ENCODE results near the gene USH2A. TPM values are rescaled to one million over a fixed set of nuclear protein-coding genes. Genes with fewer than 3 reads are reported as not detected.

The USH2A gene
- total RNA-seq, 2 experiments from 2014 or later = not detected

GRCh38 chr1:216448011-216448510, 24.8 kb upstream of the USH2A start:
- ChIA-PET CTCF (no interaction called here), POLR2A (no interaction called here)
- Mint-ChIP-seq H3K36me3 (ENCODE audit: low read depth) (no peaks in the 10 kb centered on the region), H3K4me3 (no peak overlapping the region), H3K4me1 (ENCODE audit: low read depth) (no peaks in the 10 kb centered on the region), H3K27me3 (ENCODE audit: low read depth) (no peaks in the 10 kb centered on the region), H3K9me3 (ENCODE audit: insufficient read depth) (peaks cover 4% of the 10 kb centered on the region), H3K27ac (no peak overlapping the region)
- no peak for DNase-seq
- ATAC-seq = no peak

GRCh38 chr1:216437603-216438002, 14.4 kb upstream of the USH2A start:
- Mint-ChIP-seq H3K4me3 (no peak overlapping the region), H3K27ac (no peak overlapping the region), H3K27me3 (ENCODE audit: low read depth) (no peaks in the 10 kb centered on the region), H3K4me1 (ENCODE audit: low read depth) (no peaks in the 10 kb centered on the region), H3K36me3 (ENCODE audit: low read depth) (no peaks in the 10 kb centered on the region), H3K9me3 (ENCODE audit: insufficient read depth) (no peaks in the 10 kb centered on the region)
- no peak for ATAC-seq
- ChIA-PET CTCF (no interaction called here), POLR2A (no interaction called here)
- DNase-seq = no peak

GRCh38 chr1:216434232-216434631, 11.0 kb upstream of the USH2A start:
- H3K36me3 Mint-ChIP-seq (ENCODE audit: low read depth) = no peaks in the 10 kb centered on the region
- DNase-seq = no peak
- H3K9me3 Mint-ChIP-seq (ENCODE audit: insufficient read depth) = no peaks in the 10 kb centered on the region
- ChIA-PET CTCF (no interaction called here), POLR2A (no interaction called here)
- H3K4me3 Mint-ChIP-seq = no peak overlapping the region
- no peaks in the 10 kb centered on the region for H3K27me3 Mint-ChIP-seq (ENCODE audit: low read depth)
- H3K4me1 Mint-ChIP-seq (ENCODE audit: low read depth) = no peaks in the 10 kb centered on the region
- no peak overlapping the region for H3K27ac Mint-ChIP-seq
- no peak for ATAC-seq

GRCh38 chr1:216433175-216433574, 9.9 kb upstream of the USH2A start:
- ATAC-seq (no peak), DNase-seq (no peak)
- Mint-ChIP-seq H3K9me3 (ENCODE audit: insufficient read depth) (no peaks in the 10 kb centered on the region), H3K36me3 (ENCODE audit: low read depth) (no peaks in the 10 kb centered on the region), H3K4me1 (ENCODE audit: low read depth) (no peaks in the 10 kb centered on the region), H3K4me3 (no peak overlapping the region), H3K27ac (no peak overlapping the region), H3K27me3 (ENCODE audit: low read depth) (no peaks in the 10 kb centered on the region)
- CTCF ChIA-PET = no interaction called here
- POLR2A ChIA-PET = no interaction called here

GRCh38 chr1:216430744-216431143, 7.5 kb upstream of the USH2A start:
- Mint-ChIP-seq H3K4me1 (ENCODE audit: low read depth) (no peaks in the 10 kb centered on the region), H3K36me3 (ENCODE audit: low read depth) (no peaks in the 10 kb centered on the region), H3K27ac (no peak overlapping the region), H3K9me3 (ENCODE audit: insufficient read depth) (no peaks in the 10 kb centered on the region), H3K27me3 (ENCODE audit: low read depth) (no peaks in the 10 kb centered on the region), H3K4me3 (no peak overlapping the region)
- DNase-seq (no peak), ATAC-seq (no peak)
- ChIA-PET CTCF (no interaction called here), POLR2A (no interaction called here)

GRCh38 chr1:216425577-216425976, 2.3 kb upstream of the USH2A start:
- no peak for ATAC-seq
- Mint-ChIP-seq H3K27me3 (ENCODE audit: low read depth) (no peaks in the 10 kb centered on the region), H3K4me3 (no peak overlapping the region), H3K27ac (no peak overlapping the region), H3K36me3 (ENCODE audit: low read depth) (no peaks in the 10 kb centered on the region), H3K4me1 (ENCODE audit: low read depth) (no peaks in the 10 kb centered on the region), H3K9me3 (ENCODE audit: insufficient read depth) (no peaks in the 10 kb centered on the region)
- POLR2A ChIA-PET = no interaction called here
- no peak for DNase-seq
- CTCF ChIA-PET = no interaction called here

GRCh38 chr1:216420746-216421145, 2.5 kb downstream of the USH2A start:
- DNase-seq (no peak), ATAC-seq (no peak)
- Mint-ChIP-seq H3K4me1 (ENCODE audit: low read depth) (no peaks in the 10 kb centered on the region), H3K27ac (no peak overlapping the region), H3K36me3 (ENCODE audit: low read depth) (no peaks in the 10 kb centered on the region), H3K4me3 (no peak overlapping the region), H3K9me3 (ENCODE audit: insufficient read depth) (peaks cover 5% of the 10 kb centered on the region), H3K27me3 (ENCODE audit: low read depth) (no peaks in the 10 kb centered on the region)
- ChIA-PET POLR2A (interaction anchor here (0.7 kb wide), 1 partner anchor 50 kb away, joined by 3 read pairs; no protein-coding TSS in a partner anchor), CTCF (no interaction called here)

- H3K27ac Mint-ChIP-seq = no peak overlapping the region
- H3K9me3 Mint-ChIP-seq (ENCODE audit: insufficient read depth) = peaks cover 5% of the 10 kb centered on the region
- POLR2A ChIA-PET = no interaction called here
- no peaks in the 10 kb centered on the region for H3K27me3 Mint-ChIP-seq (ENCODE audit: low read depth)
- no peaks in the 10 kb centered on the region for H3K36me3 Mint-ChIP-seq (ENCODE audit: low read depth)
- CTCF ChIA-PET = no interaction called here
- H3K4me3 Mint-ChIP-seq = no peak overlapping the region
- H3K4me1 Mint-ChIP-seq (ENCODE audit: low read depth) = no peaks in the 10 kb centered on the region
- DNase-seq (no peak), ATAC-seq (no peak)
Observed at GRCh38 chr1:216420263-216420662, 3.0 kb downstream of the USH2A start.

- ATAC-seq = no peak
Observed at GRCh38 chr1:216416488-216416887, 6.8 kb downstream of the USH2A start.

GRCh38 chr1:216410026-216410425, 13.2 kb downstream of the USH2A start:
- ChIA-PET POLR2A (no interaction called here), CTCF (no interaction called here)
- H3K9me3 Mint-ChIP-seq (ENCODE audit: insufficient read depth) = peaks cover 5% of the 10 kb centered on the region
- H3K27me3 Mint-ChIP-seq (ENCODE audit: low read depth) = no peaks in the 10 kb centered on the region
- no peak overlapping the region for H3K4me3 Mint-ChIP-seq
- DNase-seq (no peak), ATAC-seq (no peak)
- no peaks in the 10 kb centered on the region for H3K36me3 Mint-ChIP-seq (ENCODE audit: low read depth)
- H3K27ac Mint-ChIP-seq = no peak overlapping the region
- no peaks in the 10 kb centered on the region for H3K4me1 Mint-ChIP-seq (ENCODE audit: low read depth)

More at GRCh38 chr1:216416488-216416887, 6.8 kb downstream of the USH2A start:
- CTCF ChIA-PET = no interaction called here
- no peaks in the 10 kb centered on the region for H3K27me3 Mint-ChIP-seq (ENCODE audit: low read depth)
- POLR2A ChIA-PET = no interaction called here
- H3K4me3 Mint-ChIP-seq = no peak overlapping the region
- no peaks in the 10 kb centered on the region for H3K36me3 Mint-ChIP-seq (ENCODE audit: low read depth)
- H3K4me1 Mint-ChIP-seq (ENCODE audit: low read depth) = no peaks in the 10 kb centered on the region
- H3K27ac Mint-ChIP-seq = no peak overlapping the region
- no peak for DNase-seq
- peaks cover 5% of the 10 kb centered on the region for H3K9me3 Mint-ChIP-seq (ENCODE audit: insufficient read depth)

GRCh38 chr1:216390956-216391355, 32.3 kb downstream of the USH2A start:
- Mint-ChIP-seq H3K36me3 (ENCODE audit: low read depth) (no peaks in the 10 kb centered on the region), H3K4me3 (no peak overlapping the region), H3K27me3 (ENCODE audit: low read depth) (no peaks in the 10 kb centered on the region), H3K27ac (no peak overlapping the region), H3K9me3 (ENCODE audit: insufficient read depth) (peaks cover under 1% of the 10 kb centered on the region), H3K4me1 (ENCODE audit: low read depth) (no peaks in the 10 kb centered on the region)
- no peak for ATAC-seq
- POLR2A ChIA-PET = no interaction called here
- CTCF ChIA-PET = no interaction called here
- DNase-seq = no peak

GRCh38 chr1:216389774-216390173, 33.5 kb downstream of the USH2A start:
- Mint-ChIP-seq H3K4me1 (ENCODE audit: low read depth) (no peaks in the 10 kb centered on the region), H3K27ac (no peak overlapping the region)

GRCh38 chr1:216388558-216388957, 34.7 kb downstream of the USH2A start:
- H3K4me1 Mint-ChIP-seq (ENCODE audit: low read depth) = no peaks in the 10 kb centered on the region
- ATAC-seq (no peak), DNase-seq (no peak)
- ChIA-PET CTCF (no interaction called here), POLR2A (no interaction called here)
- H3K36me3 Mint-ChIP-seq (ENCODE audit: low read depth) = no peaks in the 10 kb centered on the region
- peaks cover 5% of the 10 kb centered on the region for H3K9me3 Mint-ChIP-seq (ENCODE audit: insufficient read depth)
- no peak overlapping the region for H3K27ac Mint-ChIP-seq
- H3K4me3 Mint-ChIP-seq = no peak overlapping the region
- no peaks in the 10 kb centered on the region for H3K27me3 Mint-ChIP-seq (ENCODE audit: low read depth)

More at GRCh38 chr1:216389774-216390173, 33.5 kb downstream of the USH2A start:
- ATAC-seq (no peak), DNase-seq (no peak)
- Mint-ChIP-seq H3K4me3 (no peak overlapping the region), H3K9me3 (ENCODE audit: insufficient read depth) (peaks cover 5% of the 10 kb centered on the region), H3K36me3 (ENCODE audit: low read depth) (no peaks in the 10 kb centered on the region), H3K27me3 (ENCODE audit: low read depth) (no peaks in the 10 kb centered on the region)
- CTCF ChIA-PET = no interaction called here
- POLR2A ChIA-PET = no interaction called here
